ENCODE measurements around the gene FTCD.

Gene FTCD

GRCh38 chr21:46089285-46089684 lies 66.1 kb downstream of the FTCD start:
- DNase-seq: no peak

GRCh38 chr21:46088189-46088588 lies 67.2 kb downstream of the FTCD start:
- no peak for DNase-seq

DNA sequence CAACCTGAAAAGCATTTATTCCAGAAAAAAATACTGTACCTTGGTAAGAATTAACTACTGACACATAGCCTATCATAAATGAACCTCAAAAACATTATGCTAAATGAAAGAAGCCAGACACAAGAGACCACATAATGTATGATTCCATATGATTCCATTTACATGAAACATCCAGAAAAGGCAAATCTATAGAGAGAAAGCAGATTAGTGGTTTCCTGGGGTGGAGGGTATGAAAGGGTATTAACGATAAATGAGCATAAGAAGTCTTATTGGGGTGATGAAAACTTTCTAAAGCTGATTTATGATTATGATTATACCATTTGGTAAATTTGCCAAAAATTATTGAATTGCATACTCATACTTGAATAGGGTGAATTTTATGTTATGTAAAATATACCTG lies 67.7 kb downstream of the FTCD start:
- DNase-seq: no peak

Measured in NCI-H1417 treated with DMSO at 0.1 percent for 48 hours (cell line).